Measurements from ENCODE around the gene ESD. TPM values are rescaled to one million over a fixed set of nuclear protein-coding genes. Genes with fewer than 3 reads are reported as not detected.

ESD gene
- total and polyA plus RNA-seq, 2 donors (not counting 3 experiments of a cell fraction or from before 2014, with no cell fraction given): 45.3 to 81.1 TPM

DNA sequence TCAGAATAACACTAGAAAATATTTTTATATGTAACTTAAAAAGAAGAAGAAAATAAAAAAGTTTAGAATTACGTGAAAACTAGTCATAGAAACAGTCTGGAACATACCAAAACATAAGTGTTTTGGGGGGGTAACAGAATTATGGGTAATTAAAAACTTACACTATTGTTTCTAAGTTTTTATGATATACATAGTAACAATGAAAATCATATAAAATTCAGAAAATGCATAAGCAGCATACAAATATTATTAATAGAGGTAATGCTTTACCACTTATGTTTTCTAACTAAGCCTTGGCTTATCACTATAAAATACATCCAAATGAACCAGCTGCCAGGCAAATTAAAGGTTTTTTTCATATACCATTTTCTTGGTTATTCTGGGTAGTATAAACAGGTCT lies 14.9 kb downstream of the ESD start:
- Histone ChIP-seq H2AFZ (ENCODE audit: low read depth, low read length) (no peak overlapping the region), H3K4me2 (ENCODE audit: insufficient read depth, low read length) (no peak overlapping the region), H3K9ac (replicated peaks; ENCODE audit: extremely low read depth, insufficient read depth, low read length) (no peak overlapping the region), H3K9me3 (replicated peaks; ENCODE audit: control insufficient read depth, insufficient read depth, low read length) (no peaks in the 10 kb centered on the region), H3K27me3 (ENCODE audit: control insufficient read depth in 2 of 2, insufficient read depth in 2 of 2, low read length in 2 of 2) (no peaks in the 10 kb centered on the region), H4K20me1 (replicated peaks; ENCODE audit: control insufficient read depth, extremely low read depth, insufficient read depth, low read length) (no peaks in the 10 kb centered on the region), H3K27ac (ENCODE audit: insufficient read depth, low read depth, low read length) (no peak overlapping the region), H3K9me1 (replicated peaks; ENCODE audit: control insufficient read depth, extremely low read depth, insufficient read depth, low read length) (no peaks in the 10 kb centered on the region), H3K79me2 (ENCODE audit: control insufficient read depth, insufficient read depth, low read length) (no peaks in the 10 kb centered on the region), H3K36me3 (ENCODE audit: control insufficient read depth in 2 of 2, extremely low read depth in 1 of 2, insufficient read depth in 2 of 2, low read length in 2 of 2) (peaks cover 0 to 28% of the 10 kb centered on the region in 2 experiments), H3K4me1 (ENCODE audit: control insufficient read depth, extremely low read depth, insufficient read depth, low read length) (no peaks in the 10 kb centered on the region), H3K4me3 (replicated peaks in 1 of 3; ENCODE audit: insufficient read depth in 1 of 3, low read depth in 1 of 3, low read length in 3 of 3) (no peak overlapping the region)
- CTCF ChIA-PET: no interaction called here
- FAIRE-seq (no peak), DNase-seq (ENCODE audit: low read depth, low spot score) (no peak)
- no TSS peak for BruUV-seq (replicated peaks)
- intact Hi-C loops (cut with micrococcal nuclease) (no loop called here), dilution Hi-C loops (cut with MboI; ENCODE audit: extremely low pct_ligation_motif_present, low sequenced_read_pairs) (no loop called here)
- no peak for TF ChIP-seq POLR2AphosphoS5 (IDR thresholded peaks at IDR 0.05; ENCODE audit: insufficient read depth, low read depth, low read length)
- POLR2A ChIA-PET: no interaction called here

- peaks cover 0 to 31% of the 10 kb centered on the region in 2 experiments for H3K36me3 ChIP-seq (ENCODE audit: control insufficient read depth in 2 of 2, extremely low read depth in 1 of 2, insufficient read depth in 2 of 2, low read length in 2 of 2)
- H3K4me3 ChIP-seq (replicated peaks in 1 of 3; ENCODE audit: insufficient read depth in 1 of 3, low read depth in 1 of 3, low read length in 3 of 3): no peak overlapping the region
- H3K27me3 ChIP-seq (ENCODE audit: control insufficient read depth in 2 of 2, insufficient read depth in 2 of 2, low read length in 2 of 2): no peaks in the 10 kb centered on the region
- no peak for FAIRE-seq
- dilution Hi-C loops (cut with MboI; ENCODE audit: extremely low pct_ligation_motif_present, low sequenced_read_pairs) (no loop called here), intact Hi-C loops (cut with micrococcal nuclease) (no loop called here)
- no TSS peak for BruUV-seq (replicated peaks)
- ChIA-PET POLR2A (no interaction called here), CTCF (interaction anchor here (2.2 kb wide), 1 partner anchor 13 kb away, joined by 7 read pairs; no protein-coding TSS in a partner anchor)
- no peaks in the 10 kb centered on the region for H3K9me1 ChIP-seq (replicated peaks; ENCODE audit: control insufficient read depth, extremely low read depth, insufficient read depth, low read length)
- H2AFZ ChIP-seq (ENCODE audit: low read depth, low read length): no peak overlapping the region
- no peak overlapping the region for H3K4me2 ChIP-seq (ENCODE audit: insufficient read depth, low read length)
- no peaks in the 10 kb centered on the region for H3K4me1 ChIP-seq (ENCODE audit: control insufficient read depth, extremely low read depth, insufficient read depth, low read length)
- H3K27ac ChIP-seq (ENCODE audit: insufficient read depth, low read depth, low read length): no peak overlapping the region
- H3K79me2 ChIP-seq (ENCODE audit: control insufficient read depth, insufficient read depth, low read length): no peaks in the 10 kb centered on the region
- peak; percentile 67 for DNase-seq (ENCODE audit: low read depth, low spot score)
- no peak for TF ChIP-seq MYC (IDR thresholded peaks at IDR 0.05; ENCODE audit: low read depth, low read length)
- TF ChIP-seq CTCF (IDR thresholded peaks at IDR 0.05; ENCODE audit: extremely low read depth in 1 of 2, insufficient read depth in 1 of 2, low read depth in 1 of 2, low read length in 2 of 2): no peak
- no peak for TF ChIP-seq EZH2 (IDR thresholded peaks at IDR 0.05; ENCODE audit: borderline replicate concordance, low read depth, low read length, severe bottlenecking)
- no peak for TF ChIP-seq JUN (IDR thresholded peaks at IDR 0.05; ENCODE audit: borderline replicate concordance, insufficient read depth, insufficient read length, low read depth)
- no peak for TF ChIP-seq FOS (IDR thresholded peaks at IDR 0.05; ENCODE audit: borderline replicate concordance, insufficient read depth, low read length)
- H3K9ac ChIP-seq (replicated peaks; ENCODE audit: extremely low read depth, insufficient read depth, low read length): no peak overlapping the region
- no peaks in the 10 kb centered on the region for H3K9me3 ChIP-seq (replicated peaks; ENCODE audit: control insufficient read depth, insufficient read depth, low read length)
- no peaks in the 10 kb centered on the region for H4K20me1 ChIP-seq (replicated peaks; ENCODE audit: control insufficient read depth, extremely low read depth, insufficient read depth, low read length)
Measured at GRCh38 chr13:46778890-46779289, 18.1 kb downstream of the ESD start.

Data from endothelial cell of umbilical vein (primary cell).